Inflammatory macrophage treated with lipopolysaccharide for 4 hours (primary cell): ENCODE results near the gene ICE2.
A peak's percentile ranks its signal among the peaks of the same experiment; 100 is the strongest.
"Not testable (repeated sequence)": the region's sequence is repeated elsewhere in the genome, so short reads cannot be mapped to it uniquely, and the experiment has no call there.

Experiments used
- DNase-seq: peaks from one replicate; pipeline ENCODE4 v3.0.0-alpha.2; 2020

Gene ICE2

DNA sequence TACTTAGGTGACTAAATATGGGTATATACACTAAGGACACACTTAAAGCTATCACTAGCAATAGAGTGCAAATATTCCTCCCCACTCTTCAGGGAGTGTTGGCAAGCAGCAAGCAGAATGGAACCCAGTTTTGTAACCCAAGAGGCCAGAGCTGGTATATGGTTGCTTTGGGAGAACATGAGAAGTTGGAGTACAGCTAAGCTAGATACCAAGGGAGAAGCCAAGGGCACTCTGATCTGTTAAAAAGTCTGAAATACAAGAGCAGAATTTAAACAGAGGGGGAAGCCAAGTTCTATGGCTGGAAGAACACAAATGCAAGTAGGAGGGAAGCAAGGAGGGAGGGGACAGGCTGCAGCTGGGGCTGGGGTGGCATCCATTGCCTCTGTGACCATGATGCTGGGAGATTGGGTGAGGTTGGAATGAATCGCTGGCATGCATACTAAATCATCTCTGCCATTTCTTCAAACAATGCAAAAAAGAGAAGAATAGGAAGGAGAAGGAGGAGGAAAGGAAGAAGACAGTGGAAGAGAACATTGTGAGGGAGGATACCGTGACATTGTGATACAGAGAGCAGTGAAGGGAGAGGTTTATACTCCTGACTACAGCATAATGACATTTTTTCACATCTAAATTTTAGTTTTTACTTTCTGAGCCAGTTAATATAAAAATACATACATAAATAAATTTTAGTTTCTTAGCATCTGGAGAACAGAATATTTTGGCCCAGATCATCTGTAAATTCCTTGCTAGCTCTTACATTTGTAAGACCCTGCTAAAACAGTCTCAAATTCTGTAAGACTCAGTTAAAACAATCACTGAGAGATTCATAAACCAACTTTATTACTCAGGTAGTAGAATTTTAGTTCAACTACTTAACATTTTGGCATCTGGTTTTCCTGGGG is 72.2 kb downstream of the ICE2 start:
- no peak for DNase-seq

GRCh38 chr15:60405399-60405798 is 73.5 kb downstream of the ICE2 start:
- DNase-seq = no peak

DNA sequence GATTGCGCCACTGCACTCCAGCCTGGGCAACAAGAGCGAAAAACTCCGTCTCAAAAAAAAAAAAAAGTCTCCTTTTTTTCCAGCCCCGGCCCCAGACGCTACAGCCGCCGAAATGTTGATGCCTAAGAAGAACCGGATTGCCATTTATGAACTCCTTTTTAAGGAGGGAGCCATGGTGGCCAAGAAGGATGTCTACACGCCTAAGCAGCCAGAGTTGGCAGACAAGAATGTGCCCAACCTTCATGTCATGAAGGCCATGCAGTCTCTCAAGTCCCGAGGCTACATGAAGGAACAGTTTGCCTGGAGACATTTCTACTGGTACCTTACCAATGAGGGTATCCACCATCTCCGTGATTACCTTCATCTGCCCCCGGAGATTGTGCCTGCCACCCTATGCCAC is 74.6 kb downstream of the ICE2 start:
- DNase-seq = not testable (repeated sequence)

DNA sequence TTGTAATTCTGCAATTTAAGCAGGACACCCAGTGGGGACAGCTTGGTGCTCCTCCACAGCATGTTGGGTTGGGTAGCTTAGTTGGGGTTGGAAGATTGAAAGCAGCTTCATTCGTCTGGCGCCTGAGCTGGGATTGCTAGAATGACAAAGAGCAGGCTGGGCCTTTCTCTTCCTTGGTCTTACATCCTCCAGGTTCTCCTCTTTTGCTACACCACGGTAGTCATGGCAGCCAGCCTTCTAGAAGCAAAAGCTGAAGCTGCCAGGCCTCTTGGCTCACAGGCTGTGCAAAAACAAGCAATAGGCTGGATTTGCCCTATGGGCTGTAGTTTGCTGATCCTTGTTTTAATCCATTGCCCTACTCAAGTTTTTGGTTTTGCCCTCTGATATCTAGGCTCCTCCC is 78.0 kb downstream of the ICE2 start:
- DNase-seq = no peak

DNA sequence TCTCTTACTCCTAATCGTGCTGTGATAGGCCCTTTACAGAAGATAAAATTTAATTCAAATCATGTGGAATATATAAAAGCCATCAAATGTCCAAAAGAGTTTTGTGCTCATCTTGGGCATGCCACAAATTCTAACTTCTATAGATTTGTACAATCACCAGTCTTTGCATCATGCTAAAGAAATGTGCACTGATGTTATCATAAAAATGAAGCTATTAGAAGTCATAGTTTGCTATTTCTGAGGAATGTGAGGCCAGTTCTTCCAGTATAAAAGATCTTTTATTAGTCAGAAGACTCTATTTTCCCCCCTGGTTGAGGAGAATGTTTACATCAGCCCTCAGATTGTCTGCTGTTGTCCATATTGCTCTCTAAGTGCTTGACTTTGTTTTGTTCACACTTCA is 79.0 kb downstream of the ICE2 start:
- DNase-seq = no peak

GRCh38 chr15:60399246-60399915 is 79.6 kb downstream of the ICE2 start:
- no peak for DNase-seq

- peak; percentile 93 for DNase-seq
Measured at GRCh38 chr15:60397772-60398445, 81.0 kb downstream of the ICE2 start, which contains the start of gene ANXA2. ANXA2 (minus strand) TSS chr15:60397986; CDS start chr15:60386075, 11,911 bp downstream.

GRCh38 chr15:60396958-60397771 is 81.8 kb downstream of the ICE2 start:
- peak; percentile 90 for DNase-seq

GRCh38 chr15:60396560-60396957 is 82.4 kb downstream of the ICE2 start:
- DNase-seq = peak; percentile 1

- peak; percentile 42 for DNase-seq
Measured at GRCh38 chr15:60396100-60396499, 82.8 kb downstream of the ICE2 start.

- DNase-seq = peak; percentile 60
Measured at GRCh38 chr15:60395276-60396011, 83.5 kb downstream of the ICE2 start.

- DNase-seq = peak; percentile 77
Measured at GRCh38 chr15:60394689-60395097, 84.2 kb downstream of the ICE2 start.

DNA sequence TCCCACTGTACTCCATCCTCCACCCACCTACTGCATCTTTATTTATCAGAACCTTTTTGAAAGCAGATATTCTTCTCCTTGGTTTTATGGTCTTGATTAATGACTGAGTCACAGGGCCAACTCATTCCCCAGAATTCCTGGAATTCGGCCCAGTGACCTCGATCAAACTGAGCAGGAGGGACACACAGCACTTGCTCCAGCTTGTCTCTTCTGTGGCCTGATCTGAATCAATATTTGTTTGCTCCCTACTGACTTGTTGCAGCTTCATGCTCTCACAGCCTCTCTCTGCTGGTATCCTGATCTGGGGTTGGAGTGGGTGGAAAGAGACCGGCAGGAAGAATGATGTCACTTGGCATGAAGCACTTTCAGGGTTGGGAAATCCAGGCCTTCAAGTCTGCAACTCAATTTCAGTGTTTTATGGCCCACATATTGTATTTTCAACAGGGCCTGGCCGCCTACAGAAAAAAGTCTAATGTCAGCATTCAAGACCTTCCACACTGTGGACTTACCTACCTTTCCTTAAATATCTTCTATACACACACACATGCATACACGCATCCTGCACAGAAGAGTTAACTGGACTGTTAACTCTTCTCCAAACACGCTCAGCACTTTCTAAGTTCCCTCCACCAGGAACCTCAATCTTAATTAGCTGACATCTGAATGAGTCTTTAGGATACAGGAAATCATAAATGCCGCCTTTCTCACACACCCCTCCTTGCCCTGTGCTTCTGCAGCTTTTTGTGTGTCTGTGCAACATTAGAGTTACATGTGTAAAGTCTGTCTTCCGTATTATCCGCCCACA is 85.8 kb downstream of the ICE2 start:
- DNase-seq = peak; percentile 96

GRCh38 chr15:60392601-60392985 is 86.3 kb downstream of the ICE2 start:
- DNase-seq = peak; percentile 70

GRCh38 chr15:60391722-60392315 is 87.1 kb downstream of the ICE2 start:
- DNase-seq = no peak

DNA sequence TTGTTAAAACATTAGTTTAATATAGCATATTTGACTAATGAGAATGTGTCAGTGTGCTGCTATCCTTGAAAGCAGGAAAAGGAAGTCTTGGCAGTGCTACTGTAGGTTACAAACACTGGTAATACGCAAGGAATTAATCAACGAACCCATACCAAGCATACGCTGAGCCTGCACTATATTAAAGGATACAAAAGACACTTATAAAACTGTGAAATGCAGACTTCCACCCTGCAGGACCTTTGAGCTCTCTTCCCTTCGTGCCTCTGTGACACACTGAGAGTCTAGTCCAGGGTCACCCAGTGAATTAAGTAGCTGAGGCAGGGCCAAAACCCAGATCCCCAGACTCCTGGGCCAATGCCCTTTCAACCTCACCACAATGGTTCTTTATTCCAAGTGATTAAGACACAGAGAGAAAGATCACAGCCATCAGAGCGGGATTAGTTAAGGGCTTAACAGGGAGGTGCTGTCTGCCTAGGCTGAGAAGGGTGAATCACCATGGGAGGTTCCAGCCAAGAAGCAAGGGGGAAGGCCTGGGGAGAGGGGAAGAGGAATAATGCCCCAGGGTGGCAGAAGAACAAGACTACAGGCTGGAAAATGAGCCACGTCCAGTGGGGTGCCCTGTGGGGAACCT is 88.0 kb downstream of the ICE2 start:
- DNase-seq = peak; percentile 87

DNA sequence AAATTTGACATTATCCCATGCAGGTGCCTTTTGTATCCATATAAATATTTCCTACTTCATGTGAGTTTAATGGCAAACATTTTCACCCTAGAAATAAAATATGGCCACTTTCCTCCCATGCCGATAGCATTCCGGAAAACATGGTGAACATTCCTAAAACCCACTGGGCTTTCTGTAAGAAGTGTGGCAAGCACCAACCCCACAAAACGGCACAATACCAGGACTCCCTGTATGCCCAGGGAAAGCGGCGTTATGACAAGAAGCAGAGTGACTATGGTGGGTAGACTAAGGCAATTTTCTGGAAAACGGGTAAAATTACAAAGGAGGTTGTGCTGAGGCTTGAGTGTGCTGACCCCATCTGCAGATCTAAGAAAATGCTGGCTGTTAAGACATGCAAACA is 88.7 kb downstream of the ICE2 start:
- no peak for DNase-seq

GRCh38 chr15:60389261-60390077 is 89.5 kb downstream of the ICE2 start:
- peak; percentile 16 for DNase-seq

- no peak for DNase-seq
Measured at GRCh38 chr15:60387321-60387720, 91.6 kb downstream of the ICE2 start.
